GM18867 (cell line): Measurements from ENCODE around the gene ABCF1.

Experiments
- ATAC-seq: cut with Tn5 transposase; IDR thresholded peaks from one replicate; pipeline ENCODE4 v1.9.1; 2021; ENCODE audit warnings: mild to moderate bottlenecking, moderate library complexity; ENCODE audit not compliant: unreplicated experiment

ABCF1 gene

DNA sequence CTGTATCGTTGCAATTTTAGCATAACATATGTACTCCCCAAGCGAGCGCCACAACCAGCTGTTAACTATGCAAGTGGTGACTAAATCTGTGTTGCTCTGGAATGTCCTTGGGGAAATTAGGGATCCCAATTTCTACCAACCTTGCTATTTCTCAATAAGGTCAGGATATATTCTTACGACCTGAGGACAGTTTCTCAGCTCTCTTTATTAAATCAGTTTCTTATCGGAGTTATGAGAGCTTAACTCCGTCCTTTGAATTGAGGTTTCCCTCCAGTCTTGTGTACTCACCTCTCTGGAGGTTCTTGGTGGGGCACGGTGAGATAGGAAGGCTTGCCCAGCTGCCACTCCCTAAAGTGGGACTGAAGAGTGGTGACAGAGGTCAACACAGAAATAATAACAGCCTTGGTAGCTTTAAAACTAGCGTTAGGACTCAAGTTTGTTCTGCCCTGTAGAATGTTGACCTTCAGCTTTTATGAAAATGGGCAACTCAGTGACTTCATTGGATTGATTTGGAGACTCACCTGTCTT, 47.1 kb downstream of the ABCF1 start:
- no peak for ATAC-seq

DNA sequence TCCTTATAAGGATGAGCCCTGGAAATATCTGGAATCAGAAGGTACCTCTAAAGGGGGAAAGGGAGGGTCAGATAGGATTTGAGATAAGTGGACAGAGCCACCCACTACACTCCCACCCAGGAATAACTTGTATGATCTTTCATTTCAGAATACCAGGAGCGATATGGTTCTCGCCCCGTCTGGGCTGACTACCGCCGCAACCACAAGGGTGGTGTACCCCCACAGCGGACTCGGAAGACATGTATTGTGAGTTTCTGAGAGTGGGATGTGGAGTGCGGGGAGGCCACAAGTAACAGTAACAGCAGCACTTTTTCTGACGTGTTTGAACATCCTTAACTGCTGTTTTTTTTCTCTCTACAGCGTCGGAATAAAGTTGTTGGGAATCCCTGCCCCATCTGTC, 48.3 kb downstream of the ABCF1 start:
- ATAC-seq, result no peak

GRCh38 chr6:30625511-30625910, 54.3 kb downstream of the ABCF1 start:
- no peak for ATAC-seq

GRCh38 chr6:30626484-30627366, 55.5 kb downstream of the ABCF1 start, which contains the start of gene ATAT1:
Gene ATAT1 (plus strand): TSS chr6:30626874.
- ATAC-seq, result peak; percentile 81

DNA sequence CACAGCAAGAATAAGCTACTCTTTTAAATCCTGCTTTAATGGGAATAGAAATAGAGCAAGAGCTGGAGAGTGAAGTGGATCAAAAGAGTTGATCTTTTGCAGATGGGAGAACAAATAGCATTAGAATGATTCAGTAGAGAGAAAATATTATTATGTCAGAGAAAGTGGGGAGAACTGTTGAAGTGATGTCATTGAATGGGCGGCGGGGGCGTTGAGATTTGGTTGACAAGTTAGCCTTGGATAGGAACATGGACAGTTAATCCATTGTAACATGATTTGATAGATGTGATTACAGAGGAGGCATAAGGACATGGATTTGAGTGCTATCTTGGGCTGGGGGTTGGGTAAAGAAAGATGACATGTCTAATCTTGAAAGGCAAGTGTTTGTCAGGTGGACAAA, 64.6 kb downstream of the ABCF1 start:
- no peak for ATAC-seq

DNA sequence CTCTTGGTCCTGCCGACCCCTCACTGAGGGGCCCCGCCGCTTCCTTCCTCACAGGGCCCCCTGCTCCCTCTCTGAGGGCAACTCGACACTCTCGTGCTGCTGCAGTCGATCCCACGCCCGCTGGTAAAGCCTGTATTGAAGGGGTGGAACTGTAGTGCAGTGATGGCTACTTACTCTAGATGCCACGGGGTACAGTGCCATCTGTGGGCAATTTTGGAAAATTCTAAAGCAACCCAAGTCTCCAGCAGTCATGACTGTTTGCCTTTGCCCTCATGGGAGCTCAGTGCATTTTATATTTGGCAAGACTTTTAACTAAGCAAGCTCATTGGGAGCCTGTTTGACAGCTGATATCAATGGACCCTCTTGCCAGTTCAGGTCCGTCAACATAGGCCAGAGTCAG, 69.2 kb downstream of the ABCF1 start:
- ATAC-seq, result no peak

- no peak for ATAC-seq
These were observed 69.8 kb downstream of the ABCF1 start for GRCh38 chr6:30641048-30641447.
